ENCODE data around the gene YPEL2.
"Not testable (repeated sequence)": the region's sequence is repeated elsewhere in the genome, so short reads cannot be mapped to it uniquely, and the experiment has no call there.

The YPEL2 gene, protein sequence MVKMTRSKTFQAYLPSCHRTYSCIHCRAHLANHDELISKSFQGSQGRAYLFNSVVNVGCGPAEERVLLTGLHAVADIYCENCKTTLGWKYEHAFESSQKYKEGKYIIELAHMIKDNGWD

GRCh38 chr17:59331129-59331928 is at the start of gene YPEL2:
Gene YPEL2, plus strand, starts transcription at chr17:59331655. Its CDS starts 21,755 bp downstream, at chr17:59353410.
- peak within 1 kb of the TSS; percentile 93 for H3K4me3 ChIP-seq (ENCODE audit: control insufficient read depth, low read depth, low read length)
- peak; percentile 78 for DNase-seq (ENCODE audit: low read depth)
- no peak for TF ChIP-seq CTCF (IDR thresholded peaks at IDR 0.05; ENCODE audit: control insufficient read depth, insufficient read depth, low read depth, low read length, missing control alignments)

DNA sequence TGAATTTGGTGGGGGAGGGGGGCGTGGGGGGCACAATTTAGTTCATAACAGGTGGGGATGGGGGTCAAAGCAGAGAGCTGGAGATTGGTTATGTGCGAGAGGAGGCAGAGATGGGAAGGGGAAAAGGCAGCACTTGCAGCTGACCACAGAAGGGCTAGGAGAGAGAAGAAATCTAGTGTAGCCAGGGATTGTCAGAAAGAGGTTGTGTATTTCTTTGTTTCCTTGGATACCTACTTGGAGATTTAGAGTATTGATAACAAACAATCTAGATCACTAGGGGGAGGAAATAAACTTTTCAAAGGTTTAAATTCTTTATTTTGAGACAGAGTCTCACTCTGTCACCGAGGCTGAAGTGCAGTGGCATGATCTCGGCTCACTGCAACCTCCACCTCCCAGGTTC is 47.1 kb upstream of the YPEL2 start:
- H3K4me3 ChIP-seq (ENCODE audit: control insufficient read depth, low read depth, low read length) = no peak overlapping the region
- TF ChIP-seq CTCF (IDR thresholded peaks at IDR 0.05; ENCODE audit: control insufficient read depth, insufficient read depth, low read depth, low read length, missing control alignments) = no peak
- DNase-seq (ENCODE audit: low read depth) = no peak

GRCh38 chr17:59287452-59287851 is 44.0 kb upstream of the YPEL2 start:
- no peak for DNase-seq (ENCODE audit: low read depth)
- no peak for TF ChIP-seq CTCF (IDR thresholded peaks at IDR 0.05; ENCODE audit: control insufficient read depth, insufficient read depth, low read depth, low read length, missing control alignments)

GRCh38 chr17:59287891-59288290 is 43.6 kb upstream of the YPEL2 start:
- H3K4me3 ChIP-seq (ENCODE audit: control insufficient read depth, low read depth, low read length) = no peak overlapping the region
- no peak for TF ChIP-seq CTCF (IDR thresholded peaks at IDR 0.05; ENCODE audit: control insufficient read depth, insufficient read depth, low read depth, low read length, missing control alignments)
- DNase-seq (ENCODE audit: low read depth) = no peak

More at GRCh38 chr17:59287452-59287851, 44.0 kb upstream of the YPEL2 start:
- no peak overlapping the region for H3K4me3 ChIP-seq (ENCODE audit: control insufficient read depth, low read depth, low read length)

GRCh38 chr17:59289981-59290301 is 41.5 kb upstream of the YPEL2 start:
- no peak for DNase-seq (ENCODE audit: low read depth)
- TF ChIP-seq CTCF (IDR thresholded peaks at IDR 0.05; ENCODE audit: control insufficient read depth, insufficient read depth, low read depth, low read length, missing control alignments) = no peak
- no peak overlapping the region for H3K4me3 ChIP-seq (ENCODE audit: control insufficient read depth, low read depth, low read length)

DNA sequence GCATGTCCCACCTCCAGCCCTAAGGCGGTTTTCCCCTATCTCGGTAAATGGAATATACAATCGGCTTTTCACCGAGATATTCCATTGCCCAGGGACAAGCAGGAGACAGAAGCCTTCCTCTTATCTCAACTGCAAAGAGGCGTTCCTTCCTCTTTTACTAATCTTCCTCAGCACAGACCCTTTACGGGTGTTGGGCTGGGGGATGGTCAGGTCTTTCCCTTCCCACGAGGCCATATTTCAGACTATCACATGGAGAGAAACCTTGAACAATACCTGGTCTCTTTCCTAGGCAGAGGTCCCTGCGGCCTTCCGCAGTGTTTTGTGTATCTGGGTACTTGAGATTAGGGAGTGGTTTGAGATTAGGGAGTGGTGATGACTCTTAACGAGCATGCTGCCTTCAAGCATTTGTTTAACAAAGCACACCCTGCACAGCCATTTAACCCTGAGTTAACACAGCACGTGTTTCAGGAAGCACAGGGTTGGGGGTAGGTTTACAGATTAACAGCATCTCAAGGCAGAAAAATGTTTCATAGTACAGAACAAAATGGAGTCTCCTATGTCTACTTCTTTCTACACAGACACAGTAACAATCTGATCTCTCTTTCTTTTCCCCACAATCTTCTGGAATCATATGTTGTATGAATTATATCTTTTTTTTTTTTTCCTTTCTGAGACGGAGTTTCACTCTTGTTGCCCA is 41.0 kb upstream of the YPEL2 start:
- DNase-seq (ENCODE audit: low read depth); H3K4me3 ChIP-seq (ENCODE audit: control insufficient read depth, low read depth, low read length): not testable (repeated sequence)

- no peak for TF ChIP-seq CTCF (IDR thresholded peaks at IDR 0.05; ENCODE audit: control insufficient read depth, insufficient read depth, low read depth, low read length, missing control alignments)
- DNase-seq (ENCODE audit: low read depth) = no peak
- no peak overlapping the region for H3K4me3 ChIP-seq (ENCODE audit: control insufficient read depth, low read depth, low read length)
Measured at GRCh38 chr17:59292174-59292523, 39.3 kb upstream of the YPEL2 start.
